CD1c-positive myeloid dendritic cell (primary cell): ENCODE results near the gene OR2A25.
"Not testable (repeated sequence)": the region's sequence is repeated elsewhere in the genome, so short reads cannot be mapped to it uniquely, and the experiment has no call there.

Experiments
- DNase-seq: peaks from one replicate; pipeline ENCODE4 v3.0.0-alpha.2; 2016; ENCODE audit errors: extremely low spot score

OR2A25 gene

DNA sequence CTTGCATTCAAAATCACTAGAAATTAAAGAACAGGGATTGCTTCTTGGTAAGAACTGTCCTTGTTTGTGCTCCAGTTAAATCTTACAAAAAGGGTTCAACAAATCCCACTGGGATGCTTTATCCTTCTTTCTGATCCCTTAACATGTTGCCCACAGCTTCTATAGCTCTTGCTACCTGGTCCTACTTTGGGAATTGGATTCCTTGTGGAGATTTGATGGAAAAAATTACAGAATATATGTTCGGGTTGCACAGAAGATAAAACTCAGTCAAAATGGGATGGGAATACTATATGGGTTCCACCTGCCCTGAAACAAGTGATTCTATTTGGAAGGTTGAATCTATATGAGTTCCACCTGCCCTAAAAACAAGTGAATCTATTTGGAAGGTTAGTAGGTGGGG, at the start of gene OR2A25:
OR2A25 (plus strand) TSS at position 301 of the 400 bp plus-strand sequence. CDS start 4,409 bp downstream, outside the sequence.
- DNase-seq, result no peak

DNA sequence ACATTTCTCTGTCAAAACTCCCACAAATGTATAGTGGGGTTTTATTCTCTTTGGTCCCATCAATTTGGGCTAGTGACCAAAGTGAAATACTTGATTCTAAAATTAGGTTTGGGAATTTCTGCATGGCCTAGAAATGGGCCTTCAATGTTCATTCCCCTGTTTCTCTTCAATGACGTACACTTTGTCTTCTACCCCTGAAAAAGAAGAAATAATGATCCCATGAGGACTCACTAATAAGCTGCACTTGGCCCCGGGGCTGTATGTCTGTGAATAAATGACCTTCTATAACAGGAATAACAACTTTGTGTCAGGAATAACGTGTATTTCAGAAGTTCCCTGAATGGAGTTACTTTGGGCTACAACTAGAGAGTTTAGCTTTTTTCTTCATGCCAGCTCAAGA, 49.3 kb upstream of the OR2A25 start:
- no peak for DNase-seq

GRCh38 chr7:144022169-144022568, 47.4 kb upstream of the OR2A25 start:
- no peak for DNase-seq

DNA sequence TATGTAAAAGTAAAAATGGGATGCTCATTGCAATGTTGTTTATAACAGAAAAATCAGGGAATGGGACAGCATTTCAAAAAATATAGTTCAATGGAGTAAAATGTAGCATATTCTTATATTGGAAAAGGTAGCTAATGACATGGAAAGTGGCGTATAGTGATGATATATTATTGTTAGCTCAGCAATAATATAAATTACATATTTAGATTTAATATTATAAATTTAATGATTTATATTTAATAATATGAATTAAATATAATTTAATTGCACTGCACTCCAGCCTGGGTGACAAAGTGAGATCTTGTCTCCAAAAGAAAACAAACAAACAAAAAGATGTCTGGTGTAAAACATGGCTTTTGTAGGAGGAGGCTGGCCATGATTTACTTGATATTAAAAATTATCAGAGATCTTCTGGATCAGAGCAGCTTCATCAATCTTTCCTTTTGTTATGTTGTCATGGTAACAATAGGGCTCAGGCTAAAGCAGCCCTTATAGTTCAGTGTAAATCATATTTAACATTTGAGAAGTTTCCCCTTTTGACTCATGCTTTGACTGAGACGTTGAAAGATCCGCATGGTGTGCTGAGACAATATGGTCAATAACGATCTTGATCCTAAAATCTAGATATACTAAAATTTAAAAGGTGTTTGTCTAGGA, 46.3 kb upstream of the OR2A25 start:
- no peak for DNase-seq

GRCh38 chr7:144024213-144024612, 45.4 kb upstream of the OR2A25 start:
- DNase-seq, result no peak

- no peak for DNase-seq
These were observed 43.3 kb upstream of the OR2A25 start for GRCh38 chr7:144026203-144026883.

- DNase-seq, result no peak
These were observed 42.5 kb upstream of the OR2A25 start for GRCh38 chr7:144027070-144027469.

- peak; percentile 21 for DNase-seq
These were observed 41.6 kb upstream of the OR2A25 start for GRCh38 chr7:144027974-144028373.

DNA sequence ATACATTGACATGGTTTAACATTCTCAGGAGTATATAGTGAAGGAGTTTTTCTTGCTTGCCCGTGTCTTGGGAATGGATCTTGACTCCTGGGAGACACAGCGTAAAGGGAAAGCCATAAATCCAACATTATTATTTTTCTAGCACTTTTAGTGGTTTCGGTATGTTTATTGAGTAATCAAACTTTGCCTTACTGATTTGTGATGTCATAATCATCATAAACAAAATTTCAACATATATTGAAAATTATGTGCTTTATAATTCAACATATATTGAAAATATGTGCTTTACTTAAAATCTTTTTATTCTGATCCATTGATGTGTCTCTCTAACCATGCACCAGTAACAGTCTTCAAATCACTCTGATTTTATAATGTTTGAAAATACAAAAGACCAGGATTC, 41.1 kb upstream of the OR2A25 start:
- DNase-seq, result no peak

DNA sequence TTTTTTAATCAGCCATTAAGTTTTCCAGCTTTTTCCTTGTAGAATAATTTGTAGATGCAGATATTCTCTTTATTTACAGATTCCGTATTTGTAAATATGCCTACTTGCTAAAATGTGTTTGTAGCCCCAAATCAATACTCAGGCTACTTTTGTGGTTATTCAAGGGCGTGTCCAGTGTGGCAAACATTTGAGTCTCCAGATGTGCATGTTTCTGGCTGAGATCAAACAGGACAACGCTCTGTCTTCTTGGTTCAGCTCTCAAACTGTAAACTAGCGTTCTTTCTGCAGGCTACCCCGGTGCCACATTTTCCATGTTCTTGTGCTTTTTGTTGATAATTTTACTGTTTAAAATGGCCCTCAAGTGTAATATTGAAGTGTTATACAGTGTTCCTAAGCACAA, 37.1 kb upstream of the OR2A25 start:
- no peak for DNase-seq

GRCh38 chr7:144032985-144033709, 36.5 kb upstream of the OR2A25 start:
- no peak for DNase-seq

DNA sequence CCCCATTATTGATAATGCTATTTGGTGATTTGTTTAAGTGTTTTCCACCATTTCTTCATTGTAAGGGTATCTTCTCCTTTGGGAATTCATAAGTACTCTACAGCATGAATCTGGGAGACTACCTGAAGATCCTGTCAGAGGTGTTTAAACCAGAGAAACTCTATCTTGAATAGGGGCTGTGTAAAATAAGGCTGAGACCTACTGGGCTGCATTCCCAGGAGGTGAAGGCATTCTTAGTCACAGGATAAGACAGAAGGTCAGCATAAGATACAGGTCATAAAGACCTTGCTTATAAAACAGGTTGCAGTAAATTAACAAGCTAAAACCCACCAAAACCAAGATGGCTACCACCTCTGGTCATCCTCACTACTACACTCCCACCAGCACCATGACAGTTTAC, 34.2 kb upstream of the OR2A25 start:
- no peak for DNase-seq

GRCh38 chr7:144036302-144036885, 33.2 kb upstream of the OR2A25 start:
- no peak for DNase-seq

DNA sequence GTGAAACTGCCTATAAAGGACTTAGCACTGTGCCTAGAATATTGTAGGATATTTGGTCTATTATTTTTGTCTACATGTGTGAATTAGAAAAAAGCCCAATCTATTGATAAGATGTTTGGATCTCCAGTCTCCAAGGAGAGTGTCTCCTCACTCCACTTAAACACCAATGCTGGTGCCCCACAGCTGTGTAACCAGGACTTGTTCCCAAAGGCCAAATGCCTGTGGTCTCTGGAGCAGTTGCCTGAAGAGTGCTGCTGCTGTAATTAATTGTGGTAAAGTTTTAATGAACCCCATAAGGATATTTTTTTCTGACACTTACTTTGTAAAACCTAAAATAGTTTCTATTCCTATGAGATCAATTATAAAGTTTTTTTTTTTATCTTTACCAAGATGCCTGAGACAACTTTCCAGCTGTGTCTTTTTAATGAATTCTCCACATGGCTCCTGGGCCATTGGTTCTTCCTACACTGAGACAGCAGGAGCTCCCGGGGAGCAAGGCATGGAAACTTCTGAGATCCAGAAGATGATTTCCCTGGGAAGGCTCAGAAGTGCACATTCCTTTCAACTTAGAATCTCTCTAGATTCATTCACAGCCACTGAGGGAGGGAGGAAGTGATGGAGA, 32.1 kb upstream of the OR2A25 start:
- DNase-seq, result no peak

DNA sequence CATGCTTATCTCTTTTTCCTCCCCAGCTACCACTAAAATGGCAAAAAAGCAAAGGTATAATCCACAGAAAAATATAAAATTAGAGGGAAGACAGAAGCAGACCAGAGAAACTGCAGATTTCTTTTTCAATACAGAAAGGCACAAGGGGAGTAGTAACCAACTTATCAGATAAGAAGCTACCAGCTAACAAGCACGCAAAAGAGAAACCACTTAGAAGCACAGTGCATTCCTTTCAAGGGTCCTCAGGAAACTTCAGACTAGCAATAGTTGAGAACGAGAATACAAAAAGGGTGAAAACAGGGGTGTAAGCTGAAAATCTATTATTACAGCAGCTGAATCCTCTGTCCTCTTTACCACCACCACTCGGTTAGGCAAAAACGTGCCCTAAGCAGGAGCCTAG, 30.7 kb upstream of the OR2A25 start:
- no peak for DNase-seq

GRCh38 chr7:144048648-144049047, 21.0 kb upstream of the OR2A25 start, which contains the start of gene OR2A5:
OR2A5 (plus strand) TSS chr7:144048948; CDS start chr7:144050402, 1,454 bp downstream.
- no peak for DNase-seq

DNA sequence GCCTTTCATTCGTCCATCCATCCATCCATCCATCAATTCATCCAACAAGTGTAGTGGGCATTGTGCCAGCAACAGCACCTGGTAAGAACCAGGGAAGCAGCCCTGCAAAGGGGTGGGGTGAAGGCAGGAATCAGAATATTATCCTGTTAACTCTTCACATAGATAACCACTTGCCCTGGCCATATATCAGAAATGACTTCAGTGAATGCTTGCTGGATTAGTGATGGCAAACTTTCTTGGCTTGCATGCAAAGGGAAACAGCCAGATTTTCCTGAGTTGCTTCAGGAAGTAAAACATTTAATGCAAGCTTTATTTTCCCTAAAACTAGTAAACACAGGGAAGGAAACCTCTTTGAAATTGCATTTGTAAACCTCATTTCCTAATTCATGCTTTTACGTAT, 20.1 kb upstream of the OR2A25 start:
- no peak for DNase-seq

GRCh38 chr7:144050093-144050492, 19.5 kb upstream of the OR2A25 start:
- no peak for DNase-seq

DNA sequence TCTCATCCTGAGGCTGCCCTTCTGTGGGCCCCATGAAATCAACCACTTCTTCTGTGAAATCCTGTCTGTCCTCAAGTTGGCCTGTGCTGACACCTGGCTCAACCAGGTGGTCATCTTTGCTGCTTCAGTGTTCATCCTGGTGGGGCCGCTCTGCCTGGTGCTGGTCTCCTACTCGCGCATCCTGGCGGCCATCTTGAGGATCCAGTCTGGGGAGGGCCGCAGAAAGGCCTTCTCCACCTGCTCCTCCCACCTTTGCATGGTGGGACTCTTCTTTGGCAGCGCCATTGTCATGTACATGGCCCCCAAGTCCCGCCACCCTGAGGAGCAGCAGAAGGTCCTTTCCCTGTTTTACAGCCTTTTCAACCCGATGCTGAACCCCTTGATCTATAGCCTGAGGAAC, 18.7 kb upstream of the OR2A25 start:
- not testable (repeated sequence) for DNase-seq

- no peak for DNase-seq
These were observed 11.7 kb upstream of the OR2A25 start for GRCh38 chr7:144057954-144058353.

GRCh38 chr7:144063710-144064109, 5.9 kb upstream of the OR2A25 start:
- DNase-seq, result no peak

- no peak for DNase-seq
These were observed 342 bp downstream of the OR2A25 start for GRCh38 chr7:144069953-144070352.
